ENCODE results near the gene HOXA2. TPM values are rescaled to one million over a fixed set of nuclear protein-coding genes. Genes with fewer than 3 reads are reported as not detected.

HOXA2 gene
- polyA plus RNA-seq, 5 donors: 16.0 to 23.8 (median 18.1) TPM

DNA sequence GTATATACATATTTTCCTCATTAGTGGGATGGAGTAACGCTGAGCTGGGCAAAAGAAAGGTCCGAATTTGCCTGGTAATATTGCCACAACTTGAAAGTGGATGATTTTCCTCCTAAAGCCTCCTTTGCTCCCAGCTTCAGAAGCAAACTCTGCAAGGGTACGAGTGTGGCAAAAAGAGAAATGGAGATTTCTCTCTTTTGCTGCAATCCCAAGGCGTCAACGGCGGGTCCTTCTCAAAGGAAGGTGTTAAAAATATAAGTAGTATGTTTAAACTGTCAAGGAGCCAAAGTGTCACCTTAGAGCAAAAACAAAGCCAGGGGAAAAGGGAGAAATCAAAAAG is 12.4 kb upstream of the HOXA2 start:
- DNase-seq: no peak

DNA sequence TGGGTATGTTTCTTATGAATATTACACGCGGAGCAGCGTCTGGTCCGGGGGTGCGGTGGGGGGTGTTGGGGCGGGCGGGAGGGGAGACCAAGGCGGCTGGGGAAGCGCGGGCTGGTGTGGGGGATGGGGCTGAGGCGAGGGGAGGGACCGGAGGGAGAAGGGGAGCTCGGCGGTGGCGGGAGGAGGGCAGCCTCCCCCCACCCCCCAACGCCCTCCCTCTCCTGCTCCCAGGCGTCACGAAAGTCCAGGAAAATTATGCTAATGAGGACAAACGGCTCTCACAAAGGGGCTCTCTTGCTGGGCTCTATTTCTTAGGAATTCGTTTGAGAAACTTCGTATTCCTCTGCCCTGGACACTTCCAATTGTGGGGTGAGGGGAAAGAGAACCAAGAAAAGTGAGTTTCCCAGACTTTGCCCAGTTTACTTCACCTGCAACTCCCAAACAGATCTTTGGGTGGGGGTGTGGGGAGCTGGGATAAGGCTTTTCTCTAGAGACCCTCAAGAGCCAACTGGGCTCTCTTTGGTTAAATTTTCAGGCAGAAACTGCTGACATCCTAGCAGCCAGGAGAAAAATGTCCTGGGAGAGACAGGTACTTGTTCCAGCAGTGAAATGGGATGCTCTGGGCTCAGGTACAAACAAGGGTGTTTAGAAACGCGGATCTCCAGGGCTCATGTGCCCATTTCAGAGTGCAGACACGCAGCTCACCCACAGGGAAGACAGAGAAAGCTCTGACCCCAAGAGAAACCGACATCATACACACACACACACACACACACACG is 11.7 kb upstream of the HOXA2 start:
- DNase-seq: no peak

DNA sequence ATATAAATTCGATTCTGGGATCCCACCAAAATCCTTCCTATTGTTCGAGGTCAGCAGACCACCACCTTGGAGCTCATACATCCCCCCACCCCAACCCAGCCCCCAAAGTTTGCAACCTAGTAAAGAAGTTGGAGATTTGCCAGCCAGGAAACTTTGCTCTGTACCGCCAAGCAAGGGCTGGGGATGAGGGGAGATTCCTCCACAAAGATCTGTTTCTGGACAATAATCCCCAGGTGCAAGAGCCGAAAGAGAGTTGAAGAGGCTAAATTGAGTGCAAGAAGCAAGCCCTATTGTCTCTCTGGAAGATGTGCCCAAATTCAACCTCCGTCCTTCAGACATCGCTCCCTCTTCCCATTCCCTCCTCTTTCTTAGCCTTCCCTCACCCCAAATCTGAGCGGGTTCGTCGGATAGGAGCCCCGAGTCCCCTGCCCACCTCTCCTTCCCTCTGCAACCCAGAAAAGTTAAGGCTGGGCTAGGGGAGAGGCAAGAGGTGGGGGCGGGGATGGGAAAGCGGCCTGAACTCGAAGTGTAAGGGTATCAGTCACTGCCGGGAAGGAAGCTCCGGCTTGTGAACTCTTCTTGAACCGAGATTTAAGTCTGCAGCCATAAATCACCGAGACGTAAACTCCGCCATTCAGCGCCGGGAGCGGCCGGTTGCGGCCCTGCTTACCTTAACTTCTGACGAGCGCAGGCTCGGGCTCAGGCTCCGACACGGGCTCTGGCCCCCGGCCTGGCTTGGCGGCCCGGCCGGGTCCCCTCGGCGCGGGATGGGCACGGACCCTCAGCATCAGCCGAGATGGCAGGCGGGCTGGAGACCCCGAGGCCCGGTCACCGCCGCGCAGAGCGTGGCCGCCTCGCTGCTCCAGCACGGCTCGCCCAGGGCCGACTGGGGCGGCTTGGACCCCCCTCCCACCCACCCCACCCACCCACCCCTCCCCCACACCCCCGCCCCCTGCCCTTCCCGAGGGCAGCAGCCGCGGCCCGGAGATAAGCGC is 10.8 kb upstream of the HOXA2 start:
- no peak for DNase-seq

DNA sequence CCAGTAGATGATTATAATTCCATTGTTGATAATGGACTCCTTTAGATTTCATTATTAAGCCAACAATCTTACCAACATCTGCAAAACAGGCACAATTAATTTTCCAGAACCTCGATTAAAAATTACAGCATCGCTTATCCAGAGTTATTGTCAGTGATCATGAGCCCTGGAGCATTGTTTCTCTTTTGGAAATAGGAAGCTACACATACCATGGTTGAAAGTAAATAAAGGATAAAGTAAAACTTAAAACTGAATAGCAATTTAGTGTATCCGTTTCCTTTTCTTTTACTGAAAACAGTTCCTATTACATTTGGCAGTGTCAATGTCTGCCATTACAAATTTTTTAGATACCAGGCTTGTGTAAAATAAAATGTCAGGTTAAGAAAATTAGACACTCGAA is 9.9 kb upstream of the HOXA2 start:
- DNase-seq: no peak

DNA sequence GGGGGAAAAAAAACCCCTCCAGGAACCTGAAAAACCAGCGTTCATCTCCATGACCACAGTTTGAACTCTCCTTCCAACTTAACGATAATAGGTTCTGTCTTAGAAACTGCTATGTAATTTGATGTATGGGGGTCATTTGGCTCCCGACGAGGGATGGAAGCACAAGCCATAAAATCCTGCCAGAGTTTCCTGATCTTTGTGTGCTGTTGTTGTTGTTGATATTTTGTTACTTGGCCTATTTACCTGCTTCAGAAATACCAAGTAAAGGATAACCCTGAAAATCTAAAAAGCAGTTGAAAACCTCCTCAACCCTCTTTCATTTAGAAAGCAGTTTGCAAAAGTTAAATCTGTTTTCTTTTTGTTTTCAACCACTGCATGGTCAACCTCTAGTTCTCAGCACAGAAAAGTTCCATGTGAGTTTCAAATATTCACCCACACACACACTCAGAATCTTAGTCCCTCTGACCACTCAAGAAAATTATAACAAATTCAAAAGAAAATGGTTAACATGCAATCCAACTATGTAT is 9.3 kb upstream of the HOXA2 start:
- no peak for DNase-seq

DNA sequence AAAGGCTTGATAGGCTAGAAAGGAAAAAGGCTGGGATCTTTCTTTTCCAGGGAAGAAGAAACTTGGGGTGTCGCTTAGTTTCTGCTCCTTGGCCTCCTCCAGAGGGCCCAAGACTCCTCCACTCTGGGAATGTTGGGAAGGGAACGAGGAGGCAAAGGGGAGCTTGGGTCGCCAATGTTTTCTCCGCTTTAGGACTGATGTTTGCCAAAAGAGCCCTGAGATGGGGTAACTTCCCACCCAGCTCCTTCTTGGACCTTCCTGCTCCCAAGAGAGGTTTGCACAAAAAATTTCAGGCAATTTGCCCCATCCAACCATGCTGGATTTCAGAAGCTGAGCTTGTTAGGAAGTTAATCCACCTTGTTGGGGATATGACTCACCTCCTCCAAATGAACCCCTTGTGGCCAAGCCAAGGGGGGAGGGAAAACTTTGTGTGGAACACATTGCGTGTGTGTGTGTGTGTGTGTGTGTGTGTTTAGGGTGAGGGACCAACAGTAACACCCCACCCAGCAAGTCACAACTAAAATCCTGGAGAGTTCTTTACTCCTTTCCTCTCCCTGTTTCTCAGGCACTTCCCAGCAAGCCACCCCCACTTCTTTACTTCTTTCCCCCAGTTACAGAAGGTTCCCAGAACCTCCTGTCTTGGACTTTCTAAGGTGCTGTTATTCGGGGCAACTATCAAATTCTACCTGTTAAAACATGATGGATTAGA is 8.7 kb upstream of the HOXA2 start:
- no peak for DNase-seq

DNA sequence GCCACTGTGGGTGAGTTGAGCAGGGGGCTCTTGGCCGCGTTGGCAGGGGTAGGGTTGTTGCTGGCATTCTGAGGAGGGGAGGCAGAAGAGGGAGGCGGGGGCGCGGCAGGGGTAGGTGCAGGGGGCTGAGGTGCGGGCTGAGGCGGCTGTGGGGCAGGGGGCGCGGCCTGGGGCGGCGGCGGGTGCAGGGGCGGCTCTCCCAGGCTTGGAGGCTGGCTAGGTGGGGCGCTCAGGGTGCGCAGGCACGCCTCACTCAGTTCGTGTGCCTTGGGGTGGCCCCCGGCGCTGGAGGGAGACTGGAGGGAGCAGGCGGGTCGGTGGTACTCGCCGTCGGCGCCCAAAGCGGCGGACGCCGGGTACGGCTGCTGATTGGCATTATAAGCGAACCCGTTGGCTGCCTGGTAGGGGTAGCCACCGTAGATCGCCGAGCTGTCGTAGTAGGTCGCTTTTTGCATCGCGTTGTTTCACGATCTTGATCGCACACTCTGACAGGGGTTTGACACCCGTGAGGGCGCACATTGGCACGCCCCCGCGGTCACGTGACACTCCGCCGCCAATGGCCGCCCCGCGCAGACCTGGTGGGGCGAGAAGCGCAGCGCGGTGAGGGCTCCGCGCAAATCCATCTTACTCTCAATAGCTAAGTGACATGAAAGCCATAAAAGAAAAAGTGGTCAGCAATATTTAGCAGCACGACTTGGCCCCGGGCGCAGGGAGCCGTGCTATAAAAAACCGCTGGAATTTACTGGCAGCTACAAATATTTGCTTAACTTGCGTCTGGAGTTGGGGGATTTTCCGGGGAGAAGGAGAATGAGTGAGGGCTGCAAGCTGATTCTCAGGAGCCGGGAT is 7.9 kb upstream of the HOXA2 start:
- peak in 1 of 2 donors; percentile 81 for DNase-seq

DNA sequence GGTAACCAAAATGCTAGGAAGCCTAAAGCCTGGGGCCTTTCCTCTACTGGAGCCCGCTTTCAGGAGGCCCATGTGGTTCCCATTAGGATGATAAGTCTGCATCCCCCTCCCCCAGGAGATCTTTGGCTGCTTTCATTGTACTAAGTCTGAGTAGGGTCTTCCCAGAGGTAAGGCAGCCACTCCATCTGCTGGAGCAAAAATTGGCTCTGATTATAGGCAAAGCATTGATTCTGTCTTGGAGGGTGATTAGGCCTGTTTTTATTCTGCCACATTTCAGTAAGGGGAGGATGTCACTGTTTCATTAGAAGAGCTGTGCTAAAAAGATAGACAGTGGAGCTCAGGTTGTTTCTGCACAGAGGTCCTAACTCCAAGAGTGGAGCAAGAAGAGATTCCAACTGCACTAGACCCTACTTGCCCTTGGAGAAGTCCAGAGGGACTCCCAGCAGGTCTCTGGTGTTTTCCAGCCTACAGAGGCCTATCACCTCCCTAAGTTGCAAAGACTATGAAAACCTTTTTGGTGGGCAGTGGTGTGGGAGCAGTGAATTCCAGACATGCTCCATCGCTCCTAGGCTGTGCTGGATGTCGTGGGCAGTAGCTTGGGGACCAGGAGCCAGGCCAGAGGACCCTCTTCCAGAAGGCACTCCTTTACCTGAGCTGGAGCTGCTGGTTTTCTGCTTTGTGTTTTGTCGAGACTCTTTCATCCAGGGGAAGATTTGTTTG is 7.1 kb upstream of the HOXA2 start:
- DNase-seq: no peak

DNA sequence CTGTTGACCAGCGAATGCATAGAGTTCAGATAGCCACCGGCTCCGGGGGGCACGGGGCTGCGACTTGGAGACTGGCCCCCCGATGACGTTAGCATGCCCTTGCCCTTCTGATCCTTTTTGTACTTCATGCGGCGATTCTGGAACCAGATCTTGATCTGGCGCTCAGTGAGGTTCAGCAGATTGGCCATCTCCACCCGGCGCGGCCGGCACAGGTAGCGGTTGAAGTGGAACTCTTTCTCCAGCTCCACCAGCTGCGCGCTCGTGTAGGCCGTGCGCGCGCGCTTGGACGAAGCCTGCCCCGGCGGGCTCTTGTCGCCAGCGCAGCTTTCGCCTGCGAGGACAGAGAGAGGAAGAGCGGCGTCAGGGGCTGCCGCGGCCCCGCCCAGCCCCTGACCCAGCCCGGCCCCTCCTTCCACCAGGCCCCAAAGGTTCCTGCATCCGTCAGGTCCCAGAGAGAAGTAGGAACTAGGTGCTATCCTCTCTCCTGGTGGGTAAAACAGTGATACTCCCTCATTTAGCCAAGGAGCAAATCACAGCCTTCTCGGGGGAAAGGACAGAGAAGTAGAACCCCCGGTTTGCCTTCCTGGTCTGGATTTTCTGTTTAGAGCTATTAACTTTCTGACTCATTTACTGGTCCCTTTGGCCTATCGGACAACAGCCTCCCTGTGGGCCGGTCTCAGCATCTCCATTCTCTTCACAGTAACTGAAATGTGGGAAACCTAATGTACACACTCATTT is 6.1 kb upstream of the HOXA2 start:
- DNase-seq: peak; percentile 76 to 78

DNA sequence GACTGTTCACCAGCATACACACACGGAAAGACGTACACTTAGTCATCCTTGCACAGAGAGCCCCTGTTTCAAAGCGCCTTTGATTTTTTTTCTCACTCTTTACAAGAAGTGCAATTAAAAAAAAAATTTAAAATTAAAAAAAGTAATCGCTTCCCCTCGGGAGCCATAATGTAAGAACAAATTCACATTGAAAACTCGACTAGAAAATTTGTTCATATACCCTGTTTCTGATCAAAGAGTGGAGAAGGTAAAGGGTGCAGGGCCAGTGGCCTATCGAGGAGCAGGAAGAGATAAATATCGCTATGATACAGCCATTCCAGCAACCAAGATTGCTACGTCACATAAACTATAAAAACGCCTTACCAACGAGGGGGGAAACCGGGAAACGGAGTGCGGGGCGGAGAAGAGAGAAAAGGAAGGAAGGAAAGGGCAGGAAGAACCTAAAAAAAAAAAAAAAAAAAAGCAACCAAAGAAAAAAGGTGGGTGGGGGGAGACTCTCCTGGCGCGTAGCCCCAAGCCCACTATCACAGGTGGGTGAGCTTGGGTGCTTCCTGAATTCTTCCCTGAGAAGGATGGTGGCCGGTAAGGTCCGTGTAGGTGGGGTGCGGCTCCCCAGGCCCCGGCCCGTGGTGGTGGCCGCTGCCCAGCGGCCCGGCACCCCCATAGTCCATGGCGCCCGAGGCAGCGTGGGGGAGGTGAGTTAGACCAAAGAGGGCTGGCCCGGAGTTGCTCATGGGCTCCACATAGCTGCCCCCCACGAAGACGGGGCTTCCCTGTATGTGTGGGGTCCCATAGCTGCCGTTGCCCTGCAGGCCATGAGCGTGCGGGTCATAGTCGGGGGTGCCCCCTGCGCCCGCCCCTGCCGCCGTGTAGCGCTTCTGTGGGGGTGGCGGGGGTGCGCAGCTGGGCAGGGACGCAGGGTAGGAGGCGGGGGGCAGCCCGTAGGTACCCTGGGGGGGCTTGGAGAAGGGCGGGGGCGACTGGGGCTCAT is 5.2 kb upstream of the HOXA2 start:
- DNase-seq: peak in 1 of 2 donors; percentile 53

DNA sequence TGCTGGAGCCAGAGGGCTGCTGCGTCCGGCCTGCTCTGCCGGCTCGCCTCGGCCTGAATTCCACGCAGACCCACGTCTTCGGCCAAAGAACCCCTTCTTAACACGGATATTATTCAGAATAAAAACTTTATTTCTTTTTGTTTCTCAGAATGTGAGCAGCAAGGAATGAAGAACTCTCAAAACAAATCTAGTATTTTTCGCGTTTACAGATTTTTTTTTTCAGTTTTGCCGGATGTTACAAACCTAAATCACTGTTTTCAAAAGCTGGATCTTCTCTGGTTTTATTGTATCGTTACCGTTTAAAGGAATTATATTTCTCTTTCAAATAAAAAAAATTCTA is 4.4 kb upstream of the HOXA2 start:
- DNase-seq: no peak

DNA sequence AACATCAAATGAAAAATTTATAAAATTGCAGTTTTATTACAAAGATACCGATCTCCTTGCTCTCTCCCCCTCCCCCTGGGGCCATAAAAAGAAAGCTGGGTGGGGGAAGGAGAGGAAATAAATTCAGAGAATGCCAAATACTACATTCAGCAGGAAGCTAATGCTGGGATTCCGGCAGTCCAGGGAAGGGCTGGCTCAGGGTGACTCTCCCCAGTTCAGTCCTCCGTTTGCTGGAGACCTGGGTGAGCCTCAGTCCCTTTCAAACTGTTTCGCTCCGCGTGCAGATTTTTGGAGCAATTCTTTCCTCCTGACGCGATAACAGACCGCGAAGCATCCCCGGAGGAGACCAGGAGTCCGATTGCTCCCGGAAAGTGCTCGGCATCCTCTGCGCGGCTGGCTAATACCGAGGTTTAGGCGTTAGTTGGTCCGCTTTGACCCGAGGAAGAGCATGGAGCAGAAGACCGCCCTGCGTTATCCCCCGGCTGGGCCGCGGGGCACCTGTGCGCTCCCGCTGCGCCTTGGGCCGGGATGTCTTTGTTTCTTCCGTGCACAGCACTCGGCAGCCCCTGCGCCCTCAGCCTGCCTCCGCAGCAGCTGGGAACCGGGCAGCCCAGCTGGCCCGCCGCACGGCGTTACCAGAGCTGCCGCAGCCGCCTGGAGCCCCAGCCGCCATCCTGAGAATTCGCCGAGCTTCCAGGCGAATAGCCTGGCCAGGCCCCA is 3.9 kb upstream of the HOXA2 start:
- peak in 1 of 2 donors; percentile 55 for DNase-seq

DNA sequence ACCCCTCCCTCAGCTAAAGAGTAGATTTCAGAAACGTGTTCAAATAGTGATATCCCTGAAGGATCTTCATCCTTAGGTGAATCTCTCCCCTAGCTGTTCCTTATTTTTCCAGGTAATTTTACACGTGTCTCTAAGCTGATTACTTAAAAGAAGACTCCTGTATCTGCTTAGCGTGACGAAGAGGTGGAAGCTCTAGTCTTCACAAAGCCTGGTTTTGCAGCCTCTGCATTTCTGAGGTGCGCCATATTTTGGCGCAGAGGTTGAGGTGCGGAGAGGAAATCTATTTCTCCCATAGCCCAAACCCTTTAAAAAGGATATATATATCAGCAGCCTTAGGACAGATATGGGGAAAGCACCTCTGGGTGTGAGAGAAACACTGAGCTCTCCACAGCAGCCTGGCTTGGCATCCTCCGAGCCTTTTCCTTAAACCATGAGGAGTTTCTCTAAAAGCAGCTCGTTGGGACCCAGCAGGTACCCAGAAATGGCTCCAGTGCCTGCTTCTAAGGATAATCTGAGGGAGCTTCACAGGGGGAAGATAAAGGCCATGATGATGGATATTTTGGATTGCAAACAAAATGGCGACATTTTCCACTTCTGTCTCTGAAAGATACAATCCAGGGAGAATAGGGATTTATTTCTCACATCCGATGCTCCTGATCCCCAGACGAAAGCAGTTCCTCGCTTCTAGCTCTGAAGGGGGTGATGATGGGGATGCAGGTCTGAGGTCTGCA is 3.0 kb upstream of the HOXA2 start:
- DNase-seq: peak in 1 of 2 donors; percentile 43

DNA sequence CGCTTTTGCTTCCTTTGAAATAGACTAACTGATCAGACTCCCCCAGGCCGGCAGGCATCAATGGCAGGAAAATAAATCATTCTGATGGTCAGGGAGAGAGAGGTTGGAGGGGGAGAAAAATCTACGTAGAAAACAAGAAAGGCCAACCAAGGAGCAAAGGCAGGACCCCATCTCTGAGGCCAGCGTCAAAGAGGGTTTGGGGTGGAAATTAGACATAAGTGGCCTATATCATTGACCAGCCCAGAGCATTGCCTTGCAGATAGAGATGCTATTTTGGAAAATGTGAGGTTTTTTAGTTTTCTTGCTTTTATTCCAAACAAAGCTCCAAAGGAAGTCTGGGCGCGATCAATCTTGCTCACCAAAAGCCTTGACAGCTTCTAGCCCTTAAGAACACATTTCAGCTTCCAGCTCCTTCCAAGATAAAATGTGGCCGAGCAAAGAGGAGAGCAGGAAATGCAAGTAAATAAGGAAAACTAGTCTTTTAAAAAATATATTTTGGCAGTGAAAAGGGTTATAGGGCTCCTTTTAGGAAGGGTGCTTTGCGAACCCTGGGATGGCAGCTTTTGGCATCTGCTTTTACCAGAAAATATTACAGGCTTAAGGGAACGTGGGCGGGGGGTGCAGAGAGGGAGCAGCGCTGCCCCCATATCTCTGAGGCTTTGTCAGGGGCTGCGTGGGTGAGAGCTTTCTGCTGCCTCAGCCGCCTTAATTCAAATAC is 2.0 kb upstream of the HOXA2 start:
- peak in 1 of 2 donors; percentile 79 for DNase-seq

DNA sequence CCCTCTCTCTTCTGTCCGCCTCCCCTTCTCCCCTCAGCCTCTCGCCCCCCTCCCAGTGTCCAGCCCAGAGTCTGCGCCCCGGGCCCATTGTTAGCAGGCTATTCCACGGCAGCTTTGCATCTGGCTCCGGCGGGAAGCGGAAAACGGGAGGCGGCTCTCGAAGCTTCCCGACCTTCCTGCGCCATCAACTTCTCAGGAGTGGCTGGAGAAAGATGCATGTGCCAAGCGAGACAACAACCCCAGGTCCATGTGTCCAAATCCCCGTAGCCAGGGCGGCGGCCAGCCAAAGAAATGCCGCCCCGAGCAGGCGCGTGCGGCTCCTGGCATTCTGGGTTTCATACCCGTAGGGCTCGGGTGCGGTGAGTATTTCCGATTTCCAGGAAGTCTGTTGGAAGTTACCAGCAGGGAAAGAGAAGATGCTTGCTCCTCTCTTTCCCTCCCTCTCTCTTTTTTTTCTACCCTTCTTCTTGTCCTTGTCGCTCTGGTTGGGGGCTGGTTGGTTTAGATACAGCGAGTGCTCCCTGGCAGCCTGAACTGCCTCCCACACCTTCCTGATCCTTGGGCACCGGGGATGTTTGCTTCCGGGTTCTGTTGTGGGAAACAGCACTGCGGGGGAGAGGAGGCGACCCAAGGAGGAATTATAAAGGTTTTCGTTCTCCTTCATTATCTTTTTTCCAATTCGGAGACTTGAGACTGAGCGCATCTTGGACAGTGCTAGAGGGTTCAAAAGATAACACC is 1.2 kb upstream of the HOXA2 start:
- peak; percentile 45 for DNase-seq
